ENCODE results near the gene BTBD9. TPM values are rescaled to one million over a fixed set of nuclear protein-coding genes. Genes with fewer than 3 reads are reported as not detected.

BTBD9 gene
- total RNA-seq, 1 donor from 2014 or later: 49.7 TPM

DNA sequence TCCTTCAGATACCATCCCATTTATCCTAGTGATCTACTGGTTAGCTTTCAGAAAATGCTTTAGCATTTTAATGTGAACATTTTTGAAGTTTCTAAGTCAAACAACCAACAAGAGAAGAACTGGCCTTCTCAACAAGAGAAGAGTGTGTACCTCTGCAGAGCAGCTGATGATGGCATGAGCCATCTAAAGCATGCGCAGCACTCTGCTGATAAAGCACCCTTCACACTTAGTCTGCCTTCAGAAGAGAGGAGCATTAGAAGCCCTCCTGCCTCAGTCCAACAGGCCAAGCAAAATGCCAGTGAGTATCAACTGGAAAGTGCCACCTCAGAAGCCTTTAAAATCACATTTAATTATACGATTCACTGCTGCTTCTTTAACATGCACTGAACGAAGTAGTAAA lies 169.2 kb downstream of the BTBD9 start:
- Histone ChIP-seq H3K4me3 (no peak overlapping the region), H3K36me3 (no peaks in the 10 kb centered on the region), H3K27ac (no peak overlapping the region), H3K27me3 (ENCODE audit: low read depth) (no peaks in the 10 kb centered on the region), H3K9me3 (no peaks in the 10 kb centered on the region), H3K4me1 (no peaks in the 10 kb centered on the region)
- ATAC-seq (no peak), DNase-seq (no peak)
- intact Hi-C loops (cut with DNase I): no loop called here
- TF ChIP-seq, protein P1, sequence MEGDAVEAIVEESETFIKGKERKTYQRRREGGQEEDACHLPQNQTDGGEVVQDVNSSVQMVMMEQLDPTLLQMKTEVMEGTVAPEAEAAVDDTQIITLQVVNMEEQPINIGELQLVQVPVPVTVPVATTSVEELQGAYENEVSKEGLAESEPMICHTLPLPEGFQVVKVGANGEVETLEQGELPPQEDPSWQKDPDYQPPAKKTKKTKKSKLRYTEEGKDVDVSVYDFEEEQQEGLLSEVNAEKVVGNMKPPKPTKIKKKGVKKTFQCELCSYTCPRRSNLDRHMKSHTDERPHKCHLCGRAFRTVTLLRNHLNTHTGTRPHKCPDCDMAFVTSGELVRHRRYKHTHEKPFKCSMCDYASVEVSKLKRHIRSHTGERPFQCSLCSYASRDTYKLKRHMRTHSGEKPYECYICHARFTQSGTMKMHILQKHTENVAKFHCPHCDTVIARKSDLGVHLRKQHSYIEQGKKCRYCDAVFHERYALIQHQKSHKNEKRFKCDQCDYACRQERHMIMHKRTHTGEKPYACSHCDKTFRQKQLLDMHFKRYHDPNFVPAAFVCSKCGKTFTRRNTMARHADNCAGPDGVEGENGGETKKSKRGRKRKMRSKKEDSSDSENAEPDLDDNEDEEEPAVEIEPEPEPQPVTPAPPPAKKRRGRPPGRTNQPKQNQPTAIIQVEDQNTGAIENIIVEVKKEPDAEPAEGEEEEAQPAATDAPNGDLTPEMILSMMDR (IDR thresholded peaks at IDR 0.05): no peak

DNA sequence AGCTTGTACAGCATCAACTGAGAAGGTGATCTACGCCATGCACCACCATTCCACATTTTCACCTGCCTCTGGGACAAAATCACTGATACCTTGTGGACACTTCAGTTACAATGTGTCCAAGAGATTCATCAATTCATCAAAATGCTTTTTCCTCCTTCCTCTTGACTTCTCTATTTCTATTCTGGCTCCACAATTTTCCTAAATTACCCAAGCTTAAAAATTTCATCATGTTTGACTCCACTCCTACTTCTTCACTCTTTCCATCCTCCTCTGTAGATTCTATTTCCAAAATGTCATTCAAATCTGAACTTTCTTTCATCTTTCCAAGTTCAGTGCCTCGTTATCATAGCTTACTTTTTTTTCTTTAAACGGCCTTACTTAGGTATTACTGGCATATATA lies 172.2 kb downstream of the BTBD9 start:
- ATAC-seq (no peak), DNase-seq (no peak)
- TF ChIP-seq, protein P1 (IDR thresholded peaks at IDR 0.05): no peak
- H3K4me1 ChIP-seq: no peaks in the 10 kb centered on the region
- no peak overlapping the region for H3K4me3 ChIP-seq
- no peaks in the 10 kb centered on the region for H3K9me3 ChIP-seq
- H3K27ac ChIP-seq: no peak overlapping the region
- H3K36me3 ChIP-seq: no peaks in the 10 kb centered on the region
- H3K27me3 ChIP-seq (ENCODE audit: low read depth): no peaks in the 10 kb centered on the region
- intact Hi-C loops (cut with DNase I): no loop called here

DNA sequence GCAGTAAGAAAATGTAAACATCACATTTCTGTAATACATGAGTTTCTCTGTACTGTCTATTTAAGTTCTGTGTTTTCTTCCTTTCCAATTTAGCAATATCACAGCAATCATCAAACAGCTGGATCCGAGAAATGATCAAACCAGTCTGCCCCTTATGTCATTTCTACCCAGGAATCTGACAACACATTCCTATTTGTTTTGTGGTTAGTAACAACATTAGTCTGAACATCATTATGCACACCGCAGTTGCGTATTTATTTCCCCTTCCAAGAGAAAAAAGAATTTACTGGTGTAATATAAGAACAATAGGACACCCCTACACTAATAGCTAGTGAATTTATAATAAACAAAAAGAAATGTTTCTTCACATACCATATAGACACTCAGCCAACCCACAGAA lies 179.5 kb downstream of the BTBD9 start:
- no peaks in the 10 kb centered on the region for H3K9me3 ChIP-seq
- TF ChIP-seq, protein P1 (IDR thresholded peaks at IDR 0.05): no peak
- H3K4me3 ChIP-seq: no peak overlapping the region
- intact Hi-C loops (cut with DNase I): no loop called here
- H3K4me1 ChIP-seq: no peaks in the 10 kb centered on the region
- H3K36me3 ChIP-seq: no peaks in the 10 kb centered on the region
- H3K27me3 ChIP-seq (ENCODE audit: low read depth): no peaks in the 10 kb centered on the region
- DNase-seq: no peak
- no peak for ATAC-seq
- no peak overlapping the region for H3K27ac ChIP-seq

DNA sequence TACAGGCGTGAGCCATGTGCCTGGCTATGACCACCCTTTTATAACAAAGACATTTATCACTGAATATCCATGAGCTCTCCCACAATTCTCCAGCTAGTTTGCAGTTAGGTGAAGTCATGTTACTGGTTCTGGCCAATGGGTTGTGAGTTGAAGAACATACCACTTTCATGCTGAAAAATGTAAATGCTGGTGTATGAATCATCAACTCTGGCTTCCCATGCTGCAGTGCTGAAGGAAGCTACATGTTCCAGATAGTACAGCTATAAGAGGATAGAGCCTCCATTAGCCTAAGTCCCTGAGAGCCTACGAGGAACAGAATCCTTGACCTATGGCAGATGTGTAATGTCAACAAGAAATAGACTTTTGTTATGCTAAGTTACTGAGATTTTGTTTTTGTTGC lies 180.4 kb downstream of the BTBD9 start:
- H3K4me3 ChIP-seq: no peak overlapping the region
- no peak overlapping the region for H3K27ac ChIP-seq
- H3K4me1 ChIP-seq: no peaks in the 10 kb centered on the region
- no peaks in the 10 kb centered on the region for H3K27me3 ChIP-seq (ENCODE audit: low read depth)
- no peaks in the 10 kb centered on the region for H3K36me3 ChIP-seq
- TF ChIP-seq, protein P1 (IDR thresholded peaks at IDR 0.05): no peak
- H3K9me3 ChIP-seq: no peaks in the 10 kb centered on the region
- intact Hi-C loops (cut with DNase I): no loop called here
- no peak for DNase-seq
- ATAC-seq: no peak

DNA sequence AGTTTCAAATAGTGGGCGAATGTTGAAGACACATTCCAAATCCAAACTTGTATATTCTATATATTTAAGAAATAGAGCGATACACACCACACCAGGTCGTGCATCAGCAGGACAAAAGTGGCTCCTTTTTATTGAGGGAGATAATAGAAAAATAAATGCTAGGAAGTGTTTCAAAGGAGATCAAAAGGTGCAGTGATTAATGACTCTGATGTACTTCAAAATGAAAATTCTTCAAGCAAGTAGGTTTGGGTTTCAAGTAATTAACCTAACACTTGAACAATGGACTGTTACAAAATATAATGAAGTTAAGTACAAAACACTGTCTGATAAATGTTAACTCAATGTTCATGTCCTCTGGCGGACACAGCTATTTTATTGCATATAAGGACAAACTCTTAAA lies 185.9 kb downstream of the BTBD9 start:
- intact Hi-C loops (cut with DNase I): no loop called here
- H3K27me3 ChIP-seq (ENCODE audit: low read depth): no peaks in the 10 kb centered on the region
- H3K27ac ChIP-seq: no peak overlapping the region
- TF ChIP-seq, protein P1 (IDR thresholded peaks at IDR 0.05): no peak
- DNase-seq (no peak), ATAC-seq (no peak)
- H3K4me1 ChIP-seq: no peaks in the 10 kb centered on the region
- H3K36me3 ChIP-seq: no peaks in the 10 kb centered on the region
- H3K9me3 ChIP-seq: no peaks in the 10 kb centered on the region
- H3K4me3 ChIP-seq: no peak overlapping the region
